Transverse colon (tissue), 4 donors: ENCODE measurements around the gene LAMTOR4. TPM values are rescaled to one million over a fixed set of nuclear protein-coding genes. Genes with fewer than 3 reads are reported as not detected.
"Not testable (repeated sequence)": the region's sequence is repeated elsewhere in the genome, so short reads cannot be mapped to it uniquely, and the experiment has no call there.

Experiments
- DNase-seq: peaks from one replicate; pipeline ENCODE4 v3.0.0-alpha.2; 2019
- H3K27ac ChIP-seq, 4 donors: fragments of 200-600 bp; sonication (generic); 2 replicates each; pipeline ENCODE4 v1.5.1; 2016 to 2018; ENCODE audit warnings: inconsistent platforms in 4 of 4
- H3K27me3 ChIP-seq: fragments of 200-600 bp; sonication (generic); 2 replicates; pipeline ENCODE4 v1.5.1; 2017; ENCODE audit warnings: inconsistent platforms
- H3K36me3 ChIP-seq, 4 donors: fragments of 200-600 bp; sonication (generic); 2 replicates each; pipeline ENCODE4 v1.5.1; 2017 to 2019; ENCODE audit warnings: inconsistent platforms in 4 of 4
- H3K4me1 ChIP-seq, 4 donors: fragments of 200-600 bp; sonication (generic); 2 replicates each; pipeline ENCODE4 v1.5.1; 2017 to 2020; ENCODE audit warnings: inconsistent platforms in 4 of 4
- H3K4me3 ChIP-seq, 4 donors: fragments of 200-600 bp; sonication (generic); 1 replicate in 1 of 4; 2 replicates in 3 of 4; pipeline versions ENCODE4 v1.5.1 to v1.6.1; 2017 to 2019; ENCODE audit warnings: inconsistent platforms in 4 of 4
- H3K9me3 ChIP-seq, 2 donors: fragments of 200-600 bp; sonication (generic); 2 replicates each; pipeline ENCODE4 v1.5.1; 2017 to 2019; ENCODE audit warnings: inconsistent platforms in 2 of 2
- CTCF ChIP-seq, 5 experiments: fragments of 200-600 bp in 3 of 5; fragments of 450-650 bp in 2 of 5; sonication (generic) in 3 of 5; IDR thresholded peaks; 1 replicate in 2 of 5; 2 replicates in 3 of 5; pipeline ENCODE4 v1.5.1; 2016 to 2017; ENCODE audit warnings: antibody characterized with exemption in 5 of 5, inconsistent platforms in 3 of 5, mild to moderate bottlenecking in 2 of 5, moderate library complexity in 1 of 5
- EP300 ChIP-seq: sonication (generic); formaldehyde crosslinking; IDR thresholded peaks from one replicate; pipeline ENCODE4 v1.6.1; 2017; ENCODE audit warnings: antibody characterized with exemption, low read depth
- POLR2A ChIP-seq: fragments of 450-650 bp; IDR thresholded peaks from one replicate; pipeline ENCODE4 v1.6.1; 2016; ENCODE audit warnings: antibody characterized with exemption, mild to moderate bottlenecking, moderate library complexity
- POLR2AphosphoS5 ChIP-seq, 3 donors: sonication (generic); formaldehyde crosslinking; IDR thresholded peaks; one replicate each; pipeline ENCODE4 v1.6.1; 2016; ENCODE audit warnings: antibody characterized with exemption in 3 of 3
- WGBS, 2 donors: methylation state at CpG; one replicate each; pipeline ENCODE4 v1.1.5; 2018; ENCODE audit warnings: low coverage in 1 of 2; 5-methylcytosine and 5-hydroxymethylcytosine counted together
- in situ Hi-C, 4 donors: fragments of 200-750 bp; cut with MboI; loops; one replicate each; pipeline versions ENCODE4 v1.15.0 to v1.15.1; 2017; ENCODE audit warnings: low sequenced_read_pairs in 3 of 4, low pct_ligation_motif_present in 1 of 4, low pct_unique_long_range_greater_than_20kb in 1 of 4
- intact Hi-C: fragments of 100-400 bp; cut with DNase I; formaldehyde crosslinking; loops from one replicate; pipeline ENCODE4 v1.15.1; 2023; ENCODE audit warnings: low total_unique reads
- total RNA-seq, 4 donors: library from RNA; depleted of rRNA; stranded (reverse); fragments of >200 nt; gene quantifications; one replicate each; pipeline ENCODE4 v1.1.0, GENCODE V29; 2016

The LAMTOR4 gene
- total RNA-seq, 4 donors from 2014 or later = 105 to 403 (median 256) TPM

DNA sequence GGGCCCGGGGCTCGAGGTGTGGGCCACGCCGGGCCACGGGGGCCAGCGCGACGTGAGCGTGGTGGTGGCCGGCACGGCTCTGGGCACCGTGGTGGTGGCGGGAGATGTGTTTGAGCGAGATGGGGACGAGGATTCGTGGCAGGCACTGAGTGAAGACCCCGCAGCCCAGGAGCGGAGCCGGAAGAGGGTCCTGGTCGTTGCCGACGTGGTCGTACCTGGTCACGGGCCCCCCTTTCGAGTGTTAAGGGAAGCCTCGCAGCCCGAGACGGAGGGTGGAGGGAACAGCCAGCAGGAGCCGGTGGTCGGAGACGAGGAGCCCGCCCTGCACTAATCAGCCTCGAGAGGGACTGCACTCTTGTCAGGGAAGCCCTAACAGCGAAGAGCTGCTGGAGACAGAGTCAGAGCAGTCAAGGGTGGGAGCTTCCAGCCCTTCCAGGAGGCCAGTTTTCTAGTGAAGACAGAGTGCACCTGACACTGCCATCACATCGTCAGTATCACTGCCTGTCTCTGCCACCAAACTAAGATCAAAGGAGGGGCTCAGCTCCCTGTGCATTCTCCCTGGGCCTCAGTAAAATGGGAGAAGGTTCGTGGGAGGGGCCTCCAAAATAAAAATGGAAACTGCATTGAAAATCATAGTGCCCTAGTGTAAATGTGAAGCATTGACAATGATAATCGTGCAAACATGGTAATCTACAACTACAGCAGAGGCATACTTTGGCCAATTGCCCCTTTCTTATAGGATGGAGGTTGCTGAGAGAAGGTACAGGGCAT is 20.7 kb upstream of the LAMTOR4 start:
- Histone ChIP-seq H3K4me3 (peak overlapping the region; percentile 60 to 90 (median 68)), H3K27me3 (no peaks in the 10 kb centered on the region), H3K9me3 (no peaks in the 10 kb centered on the region), H3K36me3 (no peaks in the 10 kb centered on the region), H3K4me1 (peaks cover 6 to 61% (median 44%) of the 10 kb centered on the region in 4 donors), H3K27ac (peak overlapping the region; percentile 95 to 97 (median 96))
- DNase-seq = peak; percentile 47
- intact Hi-C loops (loop anchor here (2.0 to 5.0 kb wide), 2 partner anchors 41 to 145 kb away; partner anchors contain the start of gene COPS6), in situ Hi-C loops (no loop called here)
- no peak for TF ChIP-seq CTCF (IDR thresholded peaks at IDR 0.05)
- no peak for TF ChIP-seq EP300
- TF ChIP-seq POLR2AphosphoS5 (IDR thresholded peaks at IDR 0.05) = no peak
- no peak for TF ChIP-seq POLR2A
- WGBS, 2 donors = 4 to 5% methylated on average over 9 to 35 of the region's 37 CpGs

- H3K9me3 ChIP-seq = no peaks in the 10 kb centered on the region
- peak overlapping the region in 3 of 4 donors; percentile 95 to 96 (median 95) for H3K27ac ChIP-seq
- H3K36me3 ChIP-seq = no peaks in the 10 kb centered on the region
- DNase-seq = no peak
- H3K4me3 ChIP-seq = no peak overlapping the region
- TF ChIP-seq EP300 = no peak
- no peak for TF ChIP-seq POLR2AphosphoS5 (IDR thresholded peaks at IDR 0.05)
- no peak for TF ChIP-seq CTCF (IDR thresholded peaks at IDR 0.05)
- no peak for TF ChIP-seq POLR2A
- in situ Hi-C loops = no loop called here
- no peaks in the 10 kb centered on the region for H3K27me3 ChIP-seq
- WGBS, 2 donors = 45% methylated on average over 1 of the region's 1 CpG; no CpG with 5 or more reads in 1 of the 2 donors
- intact Hi-C loops = loop anchor here (2.0 to 5.0 kb wide), 2 partner anchors 41 to 146 kb away; partner anchors contain the start of gene COPS6
- H3K4me1 ChIP-seq = peaks cover 6 to 61% (median 44%) of the 10 kb centered on the region in 4 donors
These were observed 20.1 kb upstream of the LAMTOR4 start for GRCh38 chr7:100128637-100128963.

- H3K36me3 ChIP-seq, DNase-seq, H3K4me3 ChIP-seq, H3K9me3 ChIP-seq, H3K27me3 ChIP-seq: not testable (repeated sequence)
- peaks cover 6 to 49% (median 32%) of the 10 kb centered on the region in 4 donors for H3K4me1 ChIP-seq
- peak overlapping the region; percentile 42 to 75 (median 56) for H3K27ac ChIP-seq
- intact Hi-C loops = loop anchor here (5.0 kb wide), 1 partner anchor 92 kb away; no protein-coding TSS in a partner anchor
- in situ Hi-C loops = loop anchor here in 1 of 4 donors (5.0 kb wide), 1 partner anchor 87 kb away; the partner anchor contains the start of gene PVRIG
- 94% methylated on average over 1 of the region's 1 CpG; no CpG with 5 or more reads in 1 of the 2 donors for WGBS, 2 donors
These were observed 18.5 kb upstream of the LAMTOR4 start for GRCh38 chr7:100130220-100130607.

DNA sequence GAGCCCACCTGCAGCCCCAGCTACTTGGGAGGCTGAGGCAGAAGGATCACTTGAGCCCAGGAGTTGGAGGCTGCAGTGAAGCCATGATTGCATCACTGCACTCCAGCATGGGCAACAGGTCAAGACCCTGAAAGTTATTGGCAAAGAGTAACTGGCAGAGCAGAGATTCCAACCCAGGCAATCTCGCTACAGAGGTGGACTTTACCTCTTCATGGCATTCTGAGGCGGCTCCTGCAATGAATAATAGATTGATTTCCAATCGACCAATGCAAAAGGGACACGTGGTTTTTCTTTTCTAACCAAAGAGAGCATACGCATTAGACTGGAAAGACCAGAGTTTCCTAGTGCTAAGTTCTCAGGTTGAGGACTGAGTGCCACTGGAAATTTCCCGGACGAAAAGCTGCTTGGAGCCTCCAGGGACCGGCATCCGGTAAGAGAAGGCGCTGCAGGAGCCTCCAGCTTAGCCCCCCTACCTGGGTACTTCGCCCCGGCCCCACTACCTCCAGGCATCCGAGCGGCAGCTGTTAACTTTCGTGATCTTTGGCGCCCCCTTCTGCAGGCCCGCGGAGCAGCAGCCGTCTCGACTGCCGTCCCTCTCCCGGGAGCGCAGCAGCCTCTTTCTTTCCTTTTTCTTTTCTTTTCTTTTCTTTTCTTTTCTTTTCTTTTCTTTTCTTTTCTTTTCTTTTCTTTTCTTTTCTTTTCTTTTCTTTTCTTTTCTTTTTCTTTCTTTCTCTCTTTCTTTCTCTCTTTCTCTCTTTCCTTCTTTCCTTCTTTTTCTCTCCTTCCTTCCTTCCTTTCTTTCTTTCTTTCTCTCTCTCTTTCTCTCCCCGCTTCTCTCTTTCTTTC is 17.9 kb upstream of the LAMTOR4 start:
- H3K27ac ChIP-seq = peak overlapping the region; percentile 42 to 75 (median 56)
- WGBS, 2 donors = 1 to 9% methylated on average over 17 to 24 of the region's 24 CpGs
- intact Hi-C loops (loop anchor here (5.0 kb wide), 1 partner anchor 91 kb away; no protein-coding TSS in a partner anchor), in situ Hi-C loops (loop anchor here in 1 of 4 donors (5.0 kb wide), 1 partner anchor 86 kb away; the partner anchor contains the start of gene PVRIG)
- no peaks in the 10 kb centered on the region for H3K27me3 ChIP-seq
- TF ChIP-seq CTCF (IDR thresholded peaks at IDR 0.05) = peak; percentile 87 to 96 (median 87)
- TF ChIP-seq POLR2A = no peak
- H3K4me3 ChIP-seq = peak overlapping the region in 2 of 4 donors; percentile 17 to 41
- peaks cover 6 to 43% (median 25%) of the 10 kb centered on the region in 4 donors for H3K4me1 ChIP-seq
- no peaks in the 10 kb centered on the region for H3K36me3 ChIP-seq
- DNase-seq = peak; percentile 90
- H3K9me3 ChIP-seq = no peaks in the 10 kb centered on the region
